GM21390 (cell line): Measurements from ENCODE around the gene ARPC5L.
A peak's percentile ranks its signal among the peaks of the same experiment; 100 is the strongest.

ENCODE experiments used
- ATAC-seq: cut with Tn5 transposase; IDR thresholded peaks from one replicate; pipeline ENCODE4 v1.9.1; 2021; ENCODE audit not compliant: unreplicated experiment

The ARPC5L gene

DNA sequence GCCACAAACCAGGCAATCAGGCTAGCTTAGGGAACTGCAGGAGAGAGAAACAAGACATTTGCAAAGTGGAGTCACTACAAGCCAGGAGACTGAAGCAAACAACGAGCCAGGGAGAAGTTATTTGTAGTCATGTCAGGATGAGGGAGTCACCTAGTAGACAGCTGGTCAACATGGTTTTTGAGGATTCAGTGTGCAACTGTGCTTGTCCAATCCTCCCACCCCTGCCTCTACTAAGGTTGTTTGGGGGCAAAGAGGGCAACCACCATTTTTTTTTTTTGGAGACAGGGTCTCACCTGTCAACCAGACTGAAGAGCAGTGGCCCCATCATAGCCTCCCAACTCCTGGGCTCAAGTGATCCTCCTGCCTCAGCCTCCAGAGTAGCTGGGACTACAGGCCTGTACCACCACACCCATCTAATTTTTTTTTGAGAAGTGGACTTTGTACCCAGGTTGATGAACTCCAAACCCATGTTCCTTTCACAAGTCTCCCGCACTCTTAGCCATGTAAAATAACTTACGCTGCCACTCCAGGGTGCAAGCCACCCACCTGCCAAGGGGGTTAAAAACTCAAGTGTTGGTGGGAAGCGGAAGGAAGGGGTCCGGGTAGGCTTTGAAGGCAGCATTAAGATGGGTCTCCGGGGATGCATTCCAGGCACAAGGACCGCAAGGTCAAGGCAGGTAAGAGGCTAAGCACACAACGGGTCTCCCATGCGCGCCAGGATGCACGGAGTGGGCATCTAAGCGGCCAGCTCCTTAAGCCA is 1.2 kb upstream of the ARPC5L start:
- ATAC-seq = no peak

DNA sequence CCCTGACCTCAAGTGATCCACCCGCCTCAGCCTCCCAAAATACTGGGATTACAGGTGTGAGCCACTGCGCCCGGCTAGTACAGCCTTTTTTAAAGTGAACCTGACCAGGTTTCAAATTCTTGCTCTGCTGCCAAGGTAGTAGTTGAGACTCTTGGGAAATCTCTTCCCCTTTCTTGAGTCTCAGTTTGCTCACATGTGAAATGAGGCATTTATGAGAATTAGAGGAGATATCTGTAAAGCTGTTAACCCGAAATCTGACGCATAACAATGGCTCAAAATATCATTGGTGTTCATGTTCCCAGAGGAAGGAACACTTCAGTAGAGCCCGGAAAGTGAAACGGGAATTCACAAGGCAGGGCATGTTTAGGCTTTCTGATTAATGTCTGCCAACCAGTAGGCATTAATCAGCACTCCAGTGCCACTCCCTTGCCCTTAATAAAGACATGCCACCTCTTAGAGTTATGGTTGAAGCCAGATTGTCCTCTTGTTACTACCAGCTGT is 1.5 kb downstream of the ARPC5L start:
- no peak for ATAC-seq

DNA sequence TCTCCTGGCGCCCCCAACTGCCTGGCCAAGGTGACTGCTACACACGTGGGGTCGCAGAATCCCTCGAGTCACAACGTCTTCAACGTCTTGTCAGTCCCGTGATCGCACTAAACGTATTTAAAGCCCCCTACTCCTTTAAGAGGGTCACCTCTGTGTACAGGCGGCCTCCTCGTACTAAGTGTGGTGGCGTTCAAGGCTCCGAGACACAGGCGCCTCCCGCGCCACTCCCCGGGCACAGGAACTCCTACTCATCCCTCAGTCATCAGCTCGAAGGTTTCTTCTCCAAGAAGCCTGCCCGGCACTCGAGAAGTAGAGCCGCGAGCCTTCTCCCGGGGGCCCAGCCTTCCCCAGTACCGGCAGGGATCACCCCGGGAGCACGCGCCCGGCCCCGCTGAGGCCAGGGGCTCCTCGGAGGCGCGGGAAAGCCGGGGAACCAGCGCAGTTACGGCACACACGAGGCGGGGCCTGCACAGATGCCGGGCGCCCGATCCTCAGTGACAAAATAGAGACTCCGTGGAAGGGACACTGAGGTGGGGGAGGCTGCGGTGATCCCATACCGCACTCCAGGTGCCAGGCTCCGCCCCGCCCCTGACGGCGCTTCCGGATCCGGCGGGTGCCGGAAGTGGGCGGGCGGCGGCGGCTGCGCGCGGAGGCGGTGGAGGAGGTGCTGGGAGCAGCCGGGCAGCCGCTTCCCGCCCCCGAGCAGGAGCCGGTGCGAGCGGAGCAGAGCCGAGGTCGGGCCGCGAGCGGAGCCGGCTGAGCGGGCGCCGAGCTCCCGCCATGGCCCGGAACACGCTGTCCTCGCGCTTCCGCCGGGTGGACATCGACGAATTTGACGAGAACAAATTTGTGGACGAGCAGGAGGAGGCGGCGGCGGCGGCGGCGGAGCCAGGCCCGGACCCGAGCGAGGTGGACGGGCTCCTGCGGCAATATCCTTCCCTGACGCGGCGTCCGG is 6.9 kb downstream of the ARPC5L start:
- ATAC-seq = peak; percentile 59

DNA sequence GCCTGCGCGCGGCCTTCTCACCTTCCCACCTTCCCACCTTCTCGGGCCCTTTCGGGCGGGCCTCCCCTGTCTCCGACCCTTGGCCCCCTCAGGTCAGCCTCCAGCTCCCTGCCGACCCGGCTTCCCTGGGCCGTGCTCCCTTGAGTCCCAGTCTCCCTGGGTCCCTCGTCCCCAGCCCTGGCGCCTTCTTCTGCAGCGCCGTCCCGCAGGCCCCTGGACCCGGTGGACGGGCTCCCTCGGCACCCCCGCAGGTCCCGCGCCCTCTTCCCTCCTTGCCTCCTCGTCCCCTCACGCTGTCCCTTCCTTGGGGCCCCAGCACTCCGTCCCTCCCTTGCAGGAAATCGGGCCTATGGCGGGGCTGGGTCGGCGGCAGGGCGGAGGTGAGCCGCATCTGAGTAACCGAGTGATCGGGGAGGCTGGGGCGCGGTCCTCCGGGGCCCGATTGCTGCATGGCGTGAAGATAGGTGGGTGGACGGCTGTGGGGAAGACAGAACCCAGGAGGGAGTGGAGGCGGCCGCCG is 7.6 kb downstream of the ARPC5L start:
- peak; percentile 3 for ATAC-seq

DNA sequence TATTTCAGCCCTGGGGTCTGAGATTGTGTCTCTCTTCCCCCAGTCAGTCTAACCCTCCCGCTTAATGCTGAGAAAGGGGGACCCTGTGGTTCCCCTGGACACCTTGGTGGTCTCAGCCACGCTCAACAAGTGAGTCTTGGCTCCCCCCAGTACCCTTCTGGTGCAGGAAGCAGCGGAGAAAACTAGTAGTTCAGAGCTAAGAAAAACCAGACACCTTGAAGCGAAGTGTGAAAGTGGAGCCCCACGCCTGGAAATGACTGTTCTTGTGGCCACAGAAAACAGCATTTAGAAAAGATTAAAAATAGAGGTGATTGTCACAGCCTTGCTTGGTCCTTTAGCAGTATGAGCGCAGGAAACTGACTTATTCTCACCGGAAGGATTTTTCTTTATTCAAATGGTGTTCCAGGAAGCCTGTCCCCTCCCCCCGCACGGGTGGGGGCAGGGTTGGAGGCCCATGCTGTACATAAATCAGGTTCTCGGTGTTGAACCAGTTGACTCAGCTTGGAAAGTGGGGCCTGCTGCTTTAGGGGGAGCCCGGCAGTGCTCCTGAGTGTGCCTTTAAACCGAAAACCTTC is 8.1 kb downstream of the ARPC5L start:
- peak; percentile 41 for ATAC-seq

DNA sequence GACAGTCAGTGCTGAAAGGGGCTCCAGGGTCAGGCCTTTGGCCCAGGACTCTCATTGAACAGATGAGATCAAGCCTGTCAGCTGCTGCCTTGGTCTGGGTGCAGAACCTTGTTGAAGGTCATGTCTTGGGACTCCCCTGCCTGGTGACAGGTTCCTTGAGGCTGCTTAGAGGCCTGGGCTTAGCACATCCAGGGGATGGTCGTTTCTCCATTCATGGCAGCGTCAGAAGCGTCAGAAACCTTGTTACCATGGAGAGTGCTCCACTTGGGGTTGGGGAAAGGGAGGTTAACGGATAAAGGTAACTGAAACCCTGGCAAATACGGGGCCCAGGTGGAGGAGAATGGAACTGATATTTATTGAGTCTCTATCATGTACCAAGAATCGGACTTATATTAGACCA is 8.8 kb downstream of the ARPC5L start:
- no peak for ATAC-seq

DNA sequence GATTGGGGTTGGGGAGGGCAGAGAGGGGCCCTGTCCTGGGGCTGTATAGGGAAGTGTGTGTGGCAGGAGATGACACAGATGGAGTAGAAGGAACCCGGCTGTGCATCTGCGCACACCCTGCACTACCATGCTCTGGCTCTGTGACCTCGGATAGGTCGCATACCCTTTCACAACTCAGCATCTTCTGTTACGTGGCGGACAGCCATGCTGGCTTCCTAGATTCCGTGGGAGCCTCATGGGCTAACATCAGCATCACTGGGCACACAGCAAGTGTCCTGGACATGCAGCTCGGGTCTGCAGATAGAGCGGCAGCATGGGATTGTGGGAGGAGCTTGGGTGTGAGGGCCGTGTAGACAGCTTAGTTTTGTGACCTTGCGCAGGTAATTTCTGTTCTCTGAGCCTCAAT is 9.2 kb downstream of the ARPC5L start:
- no peak for ATAC-seq

DNA sequence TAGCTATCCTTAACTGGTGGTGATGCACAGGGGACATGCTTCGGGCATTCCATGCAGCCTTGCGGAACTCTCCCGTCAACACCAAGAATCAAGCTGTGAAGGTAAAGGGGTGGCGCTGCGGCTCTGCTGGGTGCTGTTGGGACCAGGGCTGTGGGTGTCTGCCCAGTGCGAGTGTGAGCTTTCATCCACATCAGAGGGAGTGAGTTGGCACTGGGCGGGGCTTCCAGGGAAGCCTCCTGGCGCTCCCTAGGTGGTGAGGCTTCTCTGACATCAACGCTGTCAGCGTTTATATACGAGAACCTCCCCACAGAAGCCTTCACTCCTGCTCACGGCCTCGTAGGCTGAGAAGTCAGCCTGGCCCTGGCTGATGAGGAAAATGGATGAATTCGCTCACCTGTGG is 11.7 kb downstream of the ARPC5L start:
- ATAC-seq = no peak

DNA sequence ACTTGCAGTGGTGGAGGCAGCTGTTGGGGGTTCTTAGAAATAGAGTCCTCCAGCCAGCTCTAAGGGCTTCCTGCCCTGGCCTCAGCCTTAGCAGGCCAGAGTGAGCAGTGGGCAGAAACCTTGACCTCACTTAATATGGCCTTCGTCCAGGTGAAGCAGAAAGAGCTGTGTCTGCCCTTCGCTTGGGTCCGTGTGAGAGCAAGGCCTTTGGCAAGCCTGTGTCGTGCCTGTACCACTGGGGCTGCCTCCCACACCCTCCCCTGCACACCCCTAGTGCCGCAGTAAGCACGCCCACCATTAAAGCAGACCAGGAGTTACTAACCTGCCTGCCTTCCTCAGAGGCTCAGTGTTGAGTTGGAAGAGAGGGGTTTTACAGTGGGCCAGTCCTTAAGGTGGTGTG is 13.6 kb downstream of the ARPC5L start:
- ATAC-seq = no peak

DNA sequence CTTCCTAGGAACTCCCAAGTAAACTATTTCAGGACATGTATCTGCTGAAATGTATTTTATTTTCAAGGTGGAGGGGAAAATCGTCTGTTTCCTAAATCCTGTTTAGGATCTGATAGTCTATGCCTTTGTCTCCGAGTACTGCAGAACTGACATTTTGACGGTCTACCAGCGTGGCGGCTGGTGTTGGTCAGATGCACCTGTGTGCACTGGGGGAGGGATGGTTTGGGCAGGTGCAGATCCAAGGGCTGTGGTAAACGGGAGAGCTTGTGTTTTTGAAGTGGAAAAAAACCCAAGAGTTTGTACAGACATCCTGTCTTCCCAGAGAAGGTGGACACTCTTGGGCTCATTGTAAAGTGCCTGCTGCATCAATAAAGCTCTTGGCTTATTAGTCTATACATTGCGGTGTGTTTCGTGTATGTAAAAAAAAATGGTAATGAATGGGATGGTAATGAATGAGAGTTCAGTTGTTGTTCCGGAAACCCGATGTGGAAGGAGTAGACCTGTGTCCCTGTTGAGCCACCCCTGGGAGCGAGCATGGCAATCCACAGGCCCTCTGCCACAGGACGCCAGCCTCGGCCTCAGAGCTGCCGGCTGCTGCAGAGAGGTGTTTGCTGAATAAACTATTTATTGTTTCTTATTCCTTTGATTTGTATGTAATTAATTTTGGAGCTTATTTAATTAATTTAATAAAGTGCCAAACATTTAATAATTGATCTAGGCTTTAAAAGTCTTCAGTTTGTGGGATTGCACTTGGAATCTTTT is 15.3 kb downstream of the ARPC5L start:
- ATAC-seq = no peak

DNA sequence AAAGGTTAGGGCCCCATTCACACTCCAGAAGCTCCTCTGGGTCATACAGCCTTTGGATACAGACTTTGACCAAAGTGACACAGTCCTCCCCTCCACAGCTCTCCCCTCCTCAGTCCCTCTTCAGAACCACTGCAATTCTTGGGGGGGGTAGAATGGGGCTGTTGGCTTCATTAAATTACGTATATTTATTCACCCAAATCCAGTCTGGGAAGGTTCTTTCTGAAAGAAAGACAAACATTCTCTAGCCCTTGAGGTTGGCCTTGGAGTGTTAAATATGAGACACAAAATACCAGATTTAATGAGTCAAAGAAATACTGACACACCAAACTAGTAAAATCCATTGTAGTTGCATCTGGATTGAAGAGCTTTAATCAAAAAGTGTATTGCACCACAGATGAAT is 16.1 kb downstream of the ARPC5L start:
- ATAC-seq = no peak

DNA sequence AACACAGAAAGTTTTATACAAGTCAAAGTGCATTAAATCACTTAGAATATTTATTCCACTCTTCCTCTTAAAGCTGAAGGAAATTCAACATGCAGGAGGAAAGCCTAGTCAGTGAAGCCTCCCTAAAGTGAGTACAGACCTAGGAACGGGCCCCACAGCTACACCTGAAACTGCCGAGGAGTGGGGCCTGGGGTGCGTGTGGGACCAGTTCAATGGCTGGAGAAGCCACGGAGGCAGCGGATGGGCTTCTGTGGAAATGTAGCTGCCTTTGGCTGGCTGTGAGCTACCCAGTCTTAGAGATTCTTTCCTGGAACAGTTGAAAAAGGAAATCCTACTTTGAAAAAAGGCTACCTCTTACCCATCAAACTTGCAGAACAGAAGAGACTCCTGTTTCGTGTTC is 16.6 kb downstream of the ARPC5L start:
- ATAC-seq = no peak

DNA sequence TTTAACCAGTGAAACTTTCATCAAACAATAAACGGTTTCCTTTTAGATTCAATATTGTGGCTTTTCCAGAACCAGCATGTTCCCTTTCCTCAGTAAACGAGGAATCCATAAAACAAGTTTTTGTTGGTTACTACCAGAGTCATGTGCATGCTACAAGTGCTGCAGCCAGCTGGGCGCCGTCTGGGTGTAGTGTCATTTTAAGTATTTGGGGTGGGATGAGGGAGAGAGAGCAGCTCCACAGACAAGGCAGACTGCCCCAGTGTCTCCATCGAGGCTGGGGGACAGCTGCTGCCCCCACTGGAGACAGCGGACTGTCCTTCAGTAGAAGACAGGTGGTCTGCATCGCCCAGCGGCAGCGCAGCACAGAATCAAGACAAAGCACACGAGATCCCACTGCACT is 17.3 kb downstream of the ARPC5L start:
- no peak for ATAC-seq

DNA sequence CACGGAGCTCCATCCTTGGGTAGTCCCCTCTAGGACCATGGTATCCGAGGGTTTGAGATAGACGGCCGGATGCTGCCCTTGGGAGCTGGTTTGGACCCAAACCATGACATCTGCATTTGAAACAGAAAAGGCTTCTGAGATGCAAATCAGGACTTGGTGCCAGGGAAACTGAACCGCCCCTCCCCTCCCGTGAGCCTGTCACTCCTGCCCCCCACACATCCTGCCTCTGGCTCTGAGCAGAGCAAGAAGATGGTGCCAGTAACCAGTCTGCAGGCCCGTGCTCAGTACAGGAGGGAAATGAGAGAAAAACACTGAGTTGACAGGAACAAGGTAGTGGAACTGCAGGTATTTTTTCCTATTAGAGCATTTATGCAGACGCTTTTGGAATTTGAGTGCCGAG is 18.6 kb downstream of the ARPC5L start:
- ATAC-seq = no peak

DNA sequence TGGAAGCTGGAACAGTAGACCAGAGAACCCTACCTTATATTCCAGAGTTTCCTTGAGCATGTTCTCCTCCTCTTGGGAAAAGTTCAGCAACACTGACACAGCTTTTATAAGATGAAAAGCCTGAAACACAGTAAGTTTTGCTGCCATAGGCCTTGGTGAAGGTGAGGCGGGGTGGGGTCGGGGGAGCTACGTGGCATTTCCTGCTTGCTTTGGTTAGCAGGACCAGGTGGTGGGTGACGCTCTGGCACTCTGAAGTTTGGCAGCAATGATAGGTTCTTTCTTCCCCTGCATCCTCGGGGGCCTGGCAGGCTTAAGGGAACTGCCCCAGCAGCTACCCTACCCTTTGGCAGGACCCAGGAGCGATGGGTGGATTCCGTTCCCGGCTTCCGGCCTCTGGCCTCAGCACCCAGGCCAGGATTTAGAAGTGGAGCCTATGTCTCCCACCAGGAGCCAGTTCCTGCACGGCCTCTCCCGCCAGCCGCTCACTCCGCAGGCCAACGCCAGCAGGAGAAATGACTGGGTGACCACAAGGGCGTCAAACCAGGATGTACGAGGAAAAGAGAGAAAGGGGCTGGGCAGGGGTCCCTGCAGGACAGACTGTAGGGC is 19.3 kb downstream of the ARPC5L start:
- ATAC-seq = no peak

DNA sequence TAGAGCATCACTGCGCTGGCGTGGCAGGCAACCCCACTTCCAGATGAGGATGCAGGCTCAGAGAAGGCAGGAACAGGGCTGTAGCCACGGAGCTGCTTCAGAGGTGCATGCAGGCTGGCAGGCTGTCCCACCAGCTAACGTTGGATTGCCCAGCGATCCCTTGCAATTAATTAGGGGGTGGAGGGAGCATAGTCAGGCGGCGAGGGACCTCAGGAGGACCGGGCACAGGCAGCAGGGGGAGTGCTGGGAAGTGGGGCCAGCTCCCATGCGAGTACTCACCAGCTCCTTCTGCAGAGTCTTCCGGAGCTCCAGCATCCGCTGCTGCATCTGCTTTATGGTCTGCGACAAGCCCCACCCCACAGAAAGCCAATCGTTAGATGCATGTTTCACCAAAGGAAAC is 20.3 kb downstream of the ARPC5L start:
- no peak for ATAC-seq

DNA sequence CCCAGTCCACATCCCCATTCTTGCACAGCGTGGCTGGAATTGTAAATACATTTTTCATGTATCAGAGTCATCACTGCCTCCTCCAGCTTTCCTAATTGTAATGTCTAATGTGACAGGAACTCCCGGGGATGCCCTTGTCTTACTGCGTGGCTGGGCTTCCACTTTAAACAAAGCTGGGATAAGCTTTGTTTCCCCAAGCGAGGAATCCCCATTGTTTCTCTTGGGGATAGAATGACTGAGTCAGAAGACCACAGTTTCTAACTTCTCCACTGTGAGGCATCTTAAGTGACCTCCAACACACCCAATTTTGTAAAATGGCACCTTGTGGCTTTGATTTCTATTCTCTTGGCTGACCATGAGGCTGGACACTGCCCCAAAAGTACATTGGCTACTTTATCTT is 22.4 kb downstream of the ARPC5L start:
- no peak for ATAC-seq

DNA sequence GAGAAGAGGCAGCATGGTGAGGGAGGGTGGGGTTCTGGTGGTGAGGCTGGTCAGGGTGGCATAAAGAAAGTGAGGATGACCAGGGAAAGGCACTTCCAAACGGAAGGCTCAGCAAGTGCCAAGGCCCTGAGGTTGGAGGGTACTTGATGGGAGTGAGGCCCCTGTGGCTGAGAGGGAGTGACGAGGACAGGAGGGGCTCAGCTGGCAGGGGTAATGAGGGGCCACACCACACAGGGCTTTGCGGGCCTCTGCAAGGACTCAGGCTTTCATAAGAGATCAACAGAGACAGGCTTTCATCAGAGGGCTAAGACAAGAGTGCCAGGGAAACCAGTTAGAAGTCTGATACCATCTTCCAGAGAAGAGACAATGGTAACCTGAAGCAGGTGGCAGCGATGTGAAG is 23.6 kb downstream of the ARPC5L start:
- ATAC-seq = no peak

DNA sequence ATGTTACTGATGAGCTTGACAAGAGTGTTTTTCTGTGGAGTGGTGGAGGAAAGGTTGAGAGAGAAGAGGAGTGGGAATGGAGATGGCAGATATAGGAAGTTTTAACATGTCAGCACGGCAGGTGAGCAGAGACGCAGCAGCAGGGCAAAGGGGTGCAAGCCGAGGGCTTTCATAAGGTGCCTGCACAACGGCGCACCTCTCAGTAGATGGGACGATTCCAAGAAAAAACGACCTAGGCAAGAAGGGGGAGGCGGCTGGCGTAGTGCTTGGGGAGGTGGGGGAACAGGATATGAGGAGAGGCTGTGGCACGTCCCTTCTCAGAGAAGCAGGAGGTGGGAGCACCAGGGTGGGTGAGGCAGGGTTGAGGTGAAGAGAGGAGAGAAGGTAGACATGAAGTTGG is 24.5 kb downstream of the ARPC5L start:
- no peak for ATAC-seq

DNA sequence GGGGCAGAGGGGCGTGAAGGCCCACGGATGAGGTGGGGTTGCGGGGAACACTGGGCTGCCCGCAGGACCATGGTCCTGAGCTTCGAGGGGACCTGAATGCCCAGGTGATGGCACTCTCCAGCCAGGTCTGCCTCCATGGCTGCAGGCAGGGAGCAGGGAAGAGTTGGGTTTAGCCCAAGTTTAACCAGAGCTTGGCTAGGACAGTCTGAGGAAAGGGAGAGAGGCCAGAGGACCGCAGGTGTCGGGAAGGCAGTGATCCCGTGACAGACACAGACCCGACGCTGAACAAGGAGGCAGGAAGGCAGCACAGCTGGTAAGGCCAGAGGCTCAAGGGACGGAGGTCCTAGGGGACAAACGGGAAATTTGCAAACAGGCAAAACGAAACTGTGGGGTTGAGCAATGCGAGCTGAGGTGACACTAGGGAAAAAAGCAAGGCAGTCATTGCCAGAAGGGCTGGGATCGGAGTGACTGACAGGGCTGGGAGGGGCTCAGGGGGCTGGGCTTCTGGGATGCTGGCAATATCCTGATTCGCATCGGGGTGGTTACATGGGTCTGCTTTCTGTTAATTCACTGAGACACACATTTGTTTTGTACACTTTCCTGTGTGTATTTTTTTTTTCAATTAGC is 25.0 kb downstream of the ARPC5L start:
- no peak for ATAC-seq
